ENCODE measurements around the gene EFCAB8.

EFCAB8 gene

GRCh38 chr20:32914031-32914430 is 55.3 kb downstream of the EFCAB8 start:
- TF ChIP-seq ZFP3 (CRISPR knock-in tag; IDR thresholded peaks at IDR 0.05) (no peak), BACH2 (CRISPR knock-in tag; IDR thresholded peaks at IDR 0.05; ENCODE audit: borderline replicate concordance) (no peak), TOX (CRISPR knock-in tag; IDR thresholded peaks at IDR 0.05; ENCODE audit: borderline replicate concordance) (no peak), ISL1 (CRISPR knock-in tag; IDR thresholded peaks at IDR 0.05) (no peak), OSR1 (CRISPR knock-in tag; IDR thresholded peaks at IDR 0.05) (no peak), RARB (CRISPR knock-in tag; IDR thresholded peaks at IDR 0.05) (no peak), ESRRG (CRISPR knock-in tag; IDR thresholded peaks at IDR 0.05) (no peak), TCF4 (CRISPR knock-in tag; IDR thresholded peaks at IDR 0.05; ENCODE audit: borderline replicate concordance) (no peak), GLIS3 (CRISPR knock-in tag; IDR thresholded peaks at IDR 0.05) (no peak), PPARA (CRISPR knock-in tag; IDR thresholded peaks at IDR 0.05; ENCODE audit: borderline replicate concordance) (no peak), ZC3H10 (CRISPR knock-in tag; IDR thresholded peaks at IDR 0.05) (no peak), ZNF70 (CRISPR knock-in tag; IDR thresholded peaks at IDR 0.05) (no peak), ZNF565 (CRISPR knock-in tag; conservative IDR thresholded peaks at IDR 0.05; ENCODE audit: low read depth) (no peak), CSDC2 (CRISPR knock-in tag; IDR thresholded peaks at IDR 0.05) (no peak), ARNTL (CRISPR knock-in tag; IDR thresholded peaks at IDR 0.05; ENCODE audit: borderline replicate concordance, low read depth) (no peak), ZFP30 (CRISPR knock-in tag; IDR thresholded peaks at IDR 0.05) (no peak), POU6F1 (CRISPR knock-in tag; IDR thresholded peaks at IDR 0.05; ENCODE audit: borderline replicate concordance, low read depth) (no peak), ZNF8 (CRISPR knock-in tag; IDR thresholded peaks at IDR 0.05) (no peak)
- TF ChIP-seq, protein P1, sequence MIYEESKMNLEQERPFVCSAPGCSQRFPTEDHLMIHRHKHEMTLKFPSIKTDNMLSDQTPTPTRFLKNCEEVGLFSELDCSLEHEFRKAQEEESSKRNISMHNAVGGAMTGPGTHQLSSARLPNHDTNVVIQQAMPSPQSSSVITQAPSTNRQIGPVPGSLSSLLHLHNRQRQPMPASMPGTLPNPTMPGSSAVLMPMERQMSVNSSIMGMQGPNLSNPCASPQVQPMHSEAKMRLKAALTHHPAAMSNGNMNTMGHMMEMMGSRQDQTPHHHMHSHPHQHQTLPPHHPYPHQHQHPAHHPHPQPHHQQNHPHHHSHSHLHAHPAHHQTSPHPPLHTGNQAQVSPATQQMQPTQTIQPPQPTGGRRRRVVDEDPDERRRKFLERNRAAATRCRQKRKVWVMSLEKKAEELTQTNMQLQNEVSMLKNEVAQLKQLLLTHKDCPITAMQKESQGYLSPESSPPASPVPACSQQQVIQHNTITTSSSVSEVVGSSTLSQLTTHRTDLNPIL (CRISPR knock-in tag; IDR thresholded peaks at IDR 0.05; ENCODE audit: low read depth): no peak
- TF ChIP-seq, protein P2, sequence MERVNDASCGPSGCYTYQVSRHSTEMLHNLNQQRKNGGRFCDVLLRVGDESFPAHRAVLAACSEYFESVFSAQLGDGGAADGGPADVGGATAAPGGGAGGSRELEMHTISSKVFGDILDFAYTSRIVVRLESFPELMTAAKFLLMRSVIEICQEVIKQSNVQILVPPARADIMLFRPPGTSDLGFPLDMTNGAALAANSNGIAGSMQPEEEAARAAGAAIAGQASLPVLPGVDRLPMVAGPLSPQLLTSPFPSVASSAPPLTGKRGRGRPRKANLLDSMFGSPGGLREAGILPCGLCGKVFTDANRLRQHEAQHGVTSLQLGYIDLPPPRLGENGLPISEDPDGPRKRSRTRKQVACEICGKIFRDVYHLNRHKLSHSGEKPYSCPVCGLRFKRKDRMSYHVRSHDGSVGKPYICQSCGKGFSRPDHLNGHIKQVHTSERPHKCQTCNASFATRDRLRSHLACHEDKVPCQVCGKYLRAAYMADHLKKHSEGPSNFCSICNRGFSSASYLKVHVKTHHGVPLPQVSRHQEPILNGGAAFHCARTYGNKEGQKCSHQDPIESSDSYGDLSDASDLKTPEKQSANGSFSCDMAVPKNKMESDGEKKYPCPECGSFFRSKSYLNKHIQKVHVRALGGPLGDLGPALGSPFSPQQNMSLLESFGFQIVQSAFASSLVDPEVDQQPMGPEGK (CRISPR knock-in tag; IDR thresholded peaks at IDR 0.05; ENCODE audit: borderline replicate concordance): no peak
- no peak for ATAC-seq

GRCh38 chr20:32917191-32917950 is 58.6 kb downstream of the EFCAB8 start:
- TF ChIP-seq ARNTL (CRISPR knock-in tag; IDR thresholded peaks at IDR 0.05; ENCODE audit: borderline replicate concordance, low read depth) (no peak), ZC3H10 (CRISPR knock-in tag; IDR thresholded peaks at IDR 0.05) (no peak)
- TF ChIP-seq, protein P1 (CRISPR knock-in tag; IDR thresholded peaks at IDR 0.05; ENCODE audit: low read depth): no peak
- ATAC-seq: no peak

DNA sequence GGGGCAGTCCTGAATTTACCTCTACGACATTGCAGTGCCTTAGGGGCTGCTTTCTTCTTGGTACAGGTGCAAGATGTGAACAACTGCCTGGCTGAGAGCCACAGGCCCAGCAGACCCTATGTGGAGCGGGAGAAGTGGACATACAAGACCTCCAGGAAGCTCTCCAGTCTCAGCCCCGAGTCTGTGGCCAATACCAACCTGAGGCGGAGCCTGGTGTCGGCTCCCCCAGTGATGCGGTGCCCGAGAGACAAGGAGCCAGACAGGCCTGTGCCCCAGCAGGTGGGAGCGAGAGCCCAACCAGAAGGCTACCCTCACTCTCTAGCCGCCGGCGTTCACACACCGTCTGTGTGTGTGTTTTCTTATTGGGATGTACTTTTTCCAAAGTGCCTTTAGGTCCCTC is 59.6 kb downstream of the EFCAB8 start:
- ATAC-seq: no peak
- TF ChIP-seq ZNF70 (CRISPR knock-in tag; IDR thresholded peaks at IDR 0.05) (no peak), TOX (CRISPR knock-in tag; IDR thresholded peaks at IDR 0.05; ENCODE audit: borderline replicate concordance) (no peak), ZC3H10 (CRISPR knock-in tag; IDR thresholded peaks at IDR 0.05) (no peak), ZFP30 (CRISPR knock-in tag; IDR thresholded peaks at IDR 0.05) (no peak), SNAI2 (CRISPR knock-in tag; IDR thresholded peaks at IDR 0.05) (no peak), ARNTL (CRISPR knock-in tag; IDR thresholded peaks at IDR 0.05; ENCODE audit: borderline replicate concordance, low read depth) (no peak), PPARA (CRISPR knock-in tag; IDR thresholded peaks at IDR 0.05; ENCODE audit: borderline replicate concordance) (no peak), ZNF8 (CRISPR knock-in tag; IDR thresholded peaks at IDR 0.05) (no peak)

- ATAC-seq: no peak
- TF ChIP-seq SNAI2 (CRISPR knock-in tag; IDR thresholded peaks at IDR 0.05) (no peak), PPARA (CRISPR knock-in tag; IDR thresholded peaks at IDR 0.05; ENCODE audit: borderline replicate concordance) (no peak), ARNTL (CRISPR knock-in tag; IDR thresholded peaks at IDR 0.05; ENCODE audit: borderline replicate concordance, low read depth) (no peak), ESRRG (CRISPR knock-in tag; IDR thresholded peaks at IDR 0.05) (no peak), OSR1 (CRISPR knock-in tag; IDR thresholded peaks at IDR 0.05) (no peak), ZNF565 (CRISPR knock-in tag; conservative IDR thresholded peaks at IDR 0.05; ENCODE audit: low read depth) (no peak), ZC3H10 (CRISPR knock-in tag; IDR thresholded peaks at IDR 0.05) (no peak), POU6F1 (CRISPR knock-in tag; IDR thresholded peaks at IDR 0.05; ENCODE audit: borderline replicate concordance, low read depth) (no peak)
- TF ChIP-seq, protein P2 (CRISPR knock-in tag; IDR thresholded peaks at IDR 0.05; ENCODE audit: borderline replicate concordance): no peak
Measured at GRCh38 chr20:32918751-32919150, 60.0 kb downstream of the EFCAB8 start.

All from SK-N-SH treated with all-trans-retinoic acid at 6 μM for 48 hours (cell line).